ENCODE results near the gene PRKX.

The PRKX gene

DNA sequence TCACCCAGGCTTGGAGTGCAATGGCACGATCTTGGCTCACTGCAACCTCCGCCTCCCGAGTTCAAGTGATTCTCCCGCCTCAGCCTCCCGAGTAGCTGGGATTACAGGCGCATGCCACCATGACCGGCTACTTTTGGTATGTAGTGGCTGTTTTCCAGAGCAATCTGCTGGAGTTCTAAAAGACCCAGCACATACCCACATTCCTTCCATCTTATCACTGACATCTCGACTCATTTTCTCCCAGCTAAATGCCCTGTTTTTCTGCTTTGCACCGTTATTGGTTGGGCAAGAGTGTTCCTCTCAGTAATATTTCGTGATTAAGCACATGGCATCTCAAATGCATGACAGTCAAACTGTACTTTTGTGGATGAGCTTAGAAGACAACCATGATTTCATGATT, 53.7 kb downstream of the PRKX start:
- H2AFZ ChIP-seq (ENCODE audit: low read length) = no peak overlapping the region
- H4K20me1 ChIP-seq (ENCODE audit: insufficient read depth, low read length) = no peaks in the 10 kb centered on the region
- H3K4me3 ChIP-seq (ENCODE audit: low read length) = no peak overlapping the region
- H3K9ac ChIP-seq (ENCODE audit: low read length) = no peak overlapping the region
- H3K79me2 ChIP-seq (ENCODE audit: low read length) = no peaks in the 10 kb centered on the region
- no peaks in the 10 kb centered on the region for H3F3A ChIP-seq (ENCODE audit: insufficient read depth, low read length)
- no peaks in the 10 kb centered on the region for H3K36me3 ChIP-seq (replicated peaks; ENCODE audit: insufficient read depth, low read length)
- H3K9me2 ChIP-seq (replicated peaks; ENCODE audit: insufficient read depth, low read length) = no peaks in the 10 kb centered on the region
- no peak overlapping the region for H3K4me2 ChIP-seq (ENCODE audit: low read depth, low read length)
- no peaks in the 10 kb centered on the region for H3K27me3 ChIP-seq (replicated peaks; ENCODE audit: insufficient read depth, low read length)
- H3K9me3 ChIP-seq (replicated peaks; ENCODE audit: insufficient read depth, low read length) = no peaks in the 10 kb centered on the region
- DNase-seq = no peak
- TF ChIP-seq EZH2phosphoT487 (IDR thresholded peaks at IDR 0.05; ENCODE audit: low read length) (no peak), EZH2 (optimal IDR thresholded peaks at IDR 0.05; ENCODE audit: low read depth, low read length) (no peak)
- TF ChIP-seq, protein P1, sequence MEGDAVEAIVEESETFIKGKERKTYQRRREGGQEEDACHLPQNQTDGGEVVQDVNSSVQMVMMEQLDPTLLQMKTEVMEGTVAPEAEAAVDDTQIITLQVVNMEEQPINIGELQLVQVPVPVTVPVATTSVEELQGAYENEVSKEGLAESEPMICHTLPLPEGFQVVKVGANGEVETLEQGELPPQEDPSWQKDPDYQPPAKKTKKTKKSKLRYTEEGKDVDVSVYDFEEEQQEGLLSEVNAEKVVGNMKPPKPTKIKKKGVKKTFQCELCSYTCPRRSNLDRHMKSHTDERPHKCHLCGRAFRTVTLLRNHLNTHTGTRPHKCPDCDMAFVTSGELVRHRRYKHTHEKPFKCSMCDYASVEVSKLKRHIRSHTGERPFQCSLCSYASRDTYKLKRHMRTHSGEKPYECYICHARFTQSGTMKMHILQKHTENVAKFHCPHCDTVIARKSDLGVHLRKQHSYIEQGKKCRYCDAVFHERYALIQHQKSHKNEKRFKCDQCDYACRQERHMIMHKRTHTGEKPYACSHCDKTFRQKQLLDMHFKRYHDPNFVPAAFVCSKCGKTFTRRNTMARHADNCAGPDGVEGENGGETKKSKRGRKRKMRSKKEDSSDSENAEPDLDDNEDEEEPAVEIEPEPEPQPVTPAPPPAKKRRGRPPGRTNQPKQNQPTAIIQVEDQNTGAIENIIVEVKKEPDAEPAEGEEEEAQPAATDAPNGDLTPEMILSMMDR (IDR thresholded peaks at IDR 0.05; ENCODE audit: low read length) = no peak
- no peaks in the 10 kb centered on the region for H3K4me1 ChIP-seq (ENCODE audit: low read length)
- H3K27ac ChIP-seq (ENCODE audit: low read length) = no peak overlapping the region

DNA sequence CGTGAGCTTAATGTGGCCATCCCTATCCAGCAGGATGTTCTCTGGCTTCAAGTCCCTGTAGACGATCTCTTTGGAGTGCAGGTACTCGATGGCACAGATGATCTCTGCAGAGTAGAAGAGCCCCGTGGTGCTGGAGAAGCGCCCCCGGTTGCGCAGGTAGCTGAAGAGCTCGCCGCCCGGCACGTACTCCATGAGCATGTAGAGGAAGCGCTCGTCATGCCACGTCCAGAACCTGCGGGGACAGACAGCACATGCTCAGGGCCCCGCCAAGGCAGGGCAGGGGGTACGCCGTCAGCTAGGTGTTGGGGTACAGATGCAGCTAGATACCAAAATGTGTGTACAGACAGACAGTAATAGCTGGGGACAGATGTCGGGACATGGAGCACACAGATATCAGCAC, 58.3 kb downstream of the PRKX start:
- no peaks in the 10 kb centered on the region for H3K27me3 ChIP-seq (replicated peaks; ENCODE audit: insufficient read depth, low read length)
- no peak overlapping the region for H2AFZ ChIP-seq (ENCODE audit: low read length)
- H3K27ac ChIP-seq (ENCODE audit: low read length) = no peak overlapping the region
- no peaks in the 10 kb centered on the region for H3K9me3 ChIP-seq (replicated peaks; ENCODE audit: insufficient read depth, low read length)
- H3K9ac ChIP-seq (ENCODE audit: low read length) = no peak overlapping the region
- H3K79me2 ChIP-seq (ENCODE audit: low read length) = no peaks in the 10 kb centered on the region
- H3K4me2 ChIP-seq (ENCODE audit: low read depth, low read length) = no peak overlapping the region
- H3K36me3 ChIP-seq (replicated peaks; ENCODE audit: insufficient read depth, low read length) = no peaks in the 10 kb centered on the region
- DNase-seq = no peak
- TF ChIP-seq EZH2 (optimal IDR thresholded peaks at IDR 0.05; ENCODE audit: low read depth, low read length) (no peak), EZH2phosphoT487 (IDR thresholded peaks at IDR 0.05; ENCODE audit: low read length) (no peak)
- TF ChIP-seq, protein P1 (IDR thresholded peaks at IDR 0.05; ENCODE audit: low read length) = no peak
- no peaks in the 10 kb centered on the region for H4K20me1 ChIP-seq (ENCODE audit: insufficient read depth, low read length)
- H3K4me1 ChIP-seq (ENCODE audit: low read length) = no peaks in the 10 kb centered on the region
- H3K9me2 ChIP-seq (replicated peaks; ENCODE audit: insufficient read depth, low read length) = no peaks in the 10 kb centered on the region
- no peaks in the 10 kb centered on the region for H3F3A ChIP-seq (ENCODE audit: insufficient read depth, low read length)
- no peak overlapping the region for H3K4me3 ChIP-seq (ENCODE audit: low read length)

DNA sequence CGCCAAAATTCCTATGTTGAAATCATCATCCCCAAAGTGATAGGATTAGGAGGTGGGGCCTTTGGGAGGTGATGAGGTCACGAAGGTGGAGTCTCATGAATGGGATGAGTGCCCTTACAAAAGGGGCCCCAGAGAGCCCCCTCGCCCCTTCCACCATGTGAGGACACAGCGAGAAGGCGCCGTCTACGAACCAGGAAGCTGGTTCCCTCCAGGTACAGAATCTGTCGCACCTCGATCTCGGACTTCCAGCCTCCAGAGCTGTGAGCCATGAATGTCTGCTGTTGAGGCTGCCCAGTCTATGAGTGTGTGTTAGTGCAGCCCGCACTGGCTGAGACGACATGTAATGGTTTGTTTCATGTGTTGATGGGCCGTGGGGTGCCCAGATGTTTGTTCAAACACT, 60.3 kb downstream of the PRKX start:
- no peaks in the 10 kb centered on the region for H3F3A ChIP-seq (ENCODE audit: insufficient read depth, low read length)
- H3K9me3 ChIP-seq (replicated peaks; ENCODE audit: insufficient read depth, low read length) = no peaks in the 10 kb centered on the region
- no peaks in the 10 kb centered on the region for H3K4me1 ChIP-seq (ENCODE audit: low read length)
- no peak overlapping the region for H2AFZ ChIP-seq (ENCODE audit: low read length)
- H3K4me3 ChIP-seq (ENCODE audit: low read length) = no peak overlapping the region
- no peak for DNase-seq
- H3K9ac ChIP-seq (ENCODE audit: low read length) = no peak overlapping the region
- no peaks in the 10 kb centered on the region for H3K79me2 ChIP-seq (ENCODE audit: low read length)
- H3K27ac ChIP-seq (ENCODE audit: low read length) = no peak overlapping the region
- no peaks in the 10 kb centered on the region for H3K27me3 ChIP-seq (replicated peaks; ENCODE audit: insufficient read depth, low read length)
- H3K36me3 ChIP-seq (replicated peaks; ENCODE audit: insufficient read depth, low read length) = no peaks in the 10 kb centered on the region
- no peaks in the 10 kb centered on the region for H4K20me1 ChIP-seq (ENCODE audit: insufficient read depth, low read length)
- TF ChIP-seq, protein P1 (IDR thresholded peaks at IDR 0.05; ENCODE audit: low read length) = no peak
- TF ChIP-seq EZH2 (optimal IDR thresholded peaks at IDR 0.05; ENCODE audit: low read depth, low read length) (no peak), EZH2phosphoT487 (IDR thresholded peaks at IDR 0.05; ENCODE audit: low read length) (no peak)
- no peak overlapping the region for H3K4me2 ChIP-seq (ENCODE audit: low read depth, low read length)
- H3K9me2 ChIP-seq (replicated peaks; ENCODE audit: insufficient read depth, low read length) = no peaks in the 10 kb centered on the region
